ENCODE data around the gene EFNA4.

Gene EFNA4

GRCh38 chr1:155068599-155068998 is 5.1 kb downstream of the EFNA4 start:
- H4K8ac ChIP-seq (ENCODE audit: low read depth, low read length): no peak overlapping the region
- H2BK15ac ChIP-seq (ENCODE audit: low read length): no peak overlapping the region
- no peaks in the 10 kb centered on the region for H3K9me3 ChIP-seq (replicated peaks in 1 of 2; ENCODE audit: control insufficient read depth in 2 of 2, insufficient read depth in 1 of 2, low read depth in 1 of 2, low read length in 2 of 2)
- H3K9ac ChIP-seq (ENCODE audit: low read depth, low read length, poor library complexity): no peak overlapping the region
- H2BK120ac ChIP-seq (ENCODE audit: low read depth, low read length): no peak overlapping the region
- H3K27ac ChIP-seq (replicated peaks; ENCODE audit: low read length): no peak overlapping the region
- H3K4ac ChIP-seq (ENCODE audit: low read length): no peak overlapping the region
- H2BK5ac ChIP-seq (ENCODE audit: low read length): peak overlapping the region; percentile 18
- no CpG with 5 or more reads among the region's 3 CpGs for WGBS, 2 donors (ENCODE audit: extremely low coverage in 2 of 2, insufficient read length in 2 of 2, insufficient replicate concordance in 1 of 2)
- DNase-seq (ENCODE audit: low spot score): no peak
- no peak overlapping the region for H4K91ac ChIP-seq (ENCODE audit: low read depth, low read length, poor library complexity)
- H3K4me1 ChIP-seq (ENCODE audit: control insufficient read depth in 2 of 2, insufficient read depth in 1 of 2, low read depth in 1 of 2, low read length in 2 of 2): peaks cover 21 to 28% of the 10 kb centered on the region in 2 donors
- H3K23ac ChIP-seq (ENCODE audit: low read depth, low read length, poor library complexity): no peak overlapping the region
- H2AK5ac ChIP-seq (ENCODE audit: low read depth, low read length): no peak overlapping the region
- no peak overlapping the region for H3K14ac ChIP-seq (ENCODE audit: low read length)
- peaks cover 0 to 2% (median 0%) of the 10 kb centered on the region in 3 experiments for H3K27me3 ChIP-seq (ENCODE audit: control insufficient read depth in 3 of 3, insufficient read depth in 3 of 3, low read depth in 1 of 3, low read length in 3 of 3)
- H3K4me3 ChIP-seq (ENCODE audit: low read length in 2 of 2): no peak overlapping the region
- peaks cover 17 to 41% of the 10 kb centered on the region in 2 donors for H3K36me3 ChIP-seq (replicated peaks in 1 of 2; ENCODE audit: control insufficient read depth in 2 of 2, insufficient read depth in 2 of 2, low read length in 2 of 2)
- no peak overlapping the region for H2AFZ ChIP-seq (ENCODE audit: low read length)
- H3K79me1 ChIP-seq (ENCODE audit: low read depth, low read length): peaks cover 3% of the 10 kb centered on the region
- no peak overlapping the region for H2BK12ac ChIP-seq (ENCODE audit: low read length)
- no peak overlapping the region for H3K18ac ChIP-seq (ENCODE audit: low read length)
- no peak overlapping the region for H3K4me2 ChIP-seq (ENCODE audit: insufficient read depth, low read length, poor library complexity, severe bottlenecking)

- H3K18ac ChIP-seq (ENCODE audit: low read length): peak overlapping the region; percentile 69
- DNase-seq (ENCODE audit: low spot score): no peak
- H3K4me3 ChIP-seq (ENCODE audit: low read length in 2 of 2): no peak overlapping the region
- H3K9me3 ChIP-seq (replicated peaks in 1 of 2; ENCODE audit: control insufficient read depth in 2 of 2, insufficient read depth in 1 of 2, low read depth in 1 of 2, low read length in 2 of 2): no peaks in the 10 kb centered on the region
- no peak overlapping the region for H2BK5ac ChIP-seq (ENCODE audit: low read length)
- H2AFZ ChIP-seq (ENCODE audit: low read length): no peak overlapping the region
- peaks cover 17 to 41% of the 10 kb centered on the region in 2 donors for H3K36me3 ChIP-seq (replicated peaks in 1 of 2; ENCODE audit: control insufficient read depth in 2 of 2, insufficient read depth in 2 of 2, low read length in 2 of 2)
- WGBS, 2 donors (ENCODE audit: extremely low coverage in 2 of 2, insufficient read length in 2 of 2, insufficient replicate concordance in 1 of 2): no CpG with 5 or more reads among the region's 7 CpGs
- H4K8ac ChIP-seq (ENCODE audit: low read depth, low read length): peak overlapping the region; percentile 23
- no peak overlapping the region for H2BK120ac ChIP-seq (ENCODE audit: low read depth, low read length)
- H2AK5ac ChIP-seq (ENCODE audit: low read depth, low read length): peak overlapping the region; percentile 0
- H3K27ac ChIP-seq (replicated peaks; ENCODE audit: low read length): no peak overlapping the region
- H4K91ac ChIP-seq (ENCODE audit: low read depth, low read length, poor library complexity): no peak overlapping the region
- peaks cover 0 to 2% (median 0%) of the 10 kb centered on the region in 3 experiments for H3K27me3 ChIP-seq (ENCODE audit: control insufficient read depth in 3 of 3, insufficient read depth in 3 of 3, low read depth in 1 of 3, low read length in 3 of 3)
- no peak overlapping the region for H3K23ac ChIP-seq (ENCODE audit: low read depth, low read length, poor library complexity)
- H3K9ac ChIP-seq (ENCODE audit: low read depth, low read length, poor library complexity): no peak overlapping the region
- H2BK15ac ChIP-seq (ENCODE audit: low read length): peak overlapping the region; percentile 68
- H3K4me1 ChIP-seq (ENCODE audit: control insufficient read depth in 2 of 2, insufficient read depth in 1 of 2, low read depth in 1 of 2, low read length in 2 of 2): peaks cover 21 to 24% of the 10 kb centered on the region in 2 donors
- no peak overlapping the region for H2BK12ac ChIP-seq (ENCODE audit: low read length)
- no peak overlapping the region for H3K4ac ChIP-seq (ENCODE audit: low read length)
- H3K79me1 ChIP-seq (ENCODE audit: low read depth, low read length): peaks cover 3% of the 10 kb centered on the region
- peak overlapping the region; percentile 65 for H3K14ac ChIP-seq (ENCODE audit: low read length)
- no peak overlapping the region for H3K4me2 ChIP-seq (ENCODE audit: insufficient read depth, low read length, poor library complexity, severe bottlenecking)
These were observed 6.1 kb downstream of the EFNA4 start for GRCh38 chr1:155069551-155070157.

GRCh38 chr1:155070158-155070621 is 6.7 kb downstream of the EFNA4 start:
- H3K4me2 ChIP-seq (ENCODE audit: insufficient read depth, low read length, poor library complexity, severe bottlenecking): peak overlapping the region; percentile 63
- H4K91ac ChIP-seq (ENCODE audit: low read depth, low read length, poor library complexity): no peak overlapping the region
- no peak overlapping the region for H2BK120ac ChIP-seq (ENCODE audit: low read depth, low read length)
- H3K14ac ChIP-seq (ENCODE audit: low read length): no peak overlapping the region
- H2BK5ac ChIP-seq (ENCODE audit: low read length): no peak overlapping the region
- H2AFZ ChIP-seq (ENCODE audit: low read length): no peak overlapping the region
- H3K18ac ChIP-seq (ENCODE audit: low read length): peak overlapping the region; percentile 81
- H2AK5ac ChIP-seq (ENCODE audit: low read depth, low read length): peak overlapping the region; percentile 0
- H4K8ac ChIP-seq (ENCODE audit: low read depth, low read length): no peak overlapping the region
- WGBS, 2 donors (ENCODE audit: extremely low coverage in 2 of 2, insufficient read length in 2 of 2, insufficient replicate concordance in 1 of 2): no CpG with 5 or more reads among the region's 28 CpGs
- no peak overlapping the region for H3K23ac ChIP-seq (ENCODE audit: low read depth, low read length, poor library complexity)
- no peaks in the 10 kb centered on the region for H3K9me3 ChIP-seq (replicated peaks in 1 of 2; ENCODE audit: control insufficient read depth in 2 of 2, insufficient read depth in 1 of 2, low read depth in 1 of 2, low read length in 2 of 2)
- no peak overlapping the region for H3K27ac ChIP-seq (replicated peaks; ENCODE audit: low read length)
- H2BK15ac ChIP-seq (ENCODE audit: low read length): no peak overlapping the region
- no peak overlapping the region for H3K4ac ChIP-seq (ENCODE audit: low read length)
- no peak for DNase-seq (ENCODE audit: low spot score)
- H3K27me3 ChIP-seq (ENCODE audit: control insufficient read depth in 3 of 3, insufficient read depth in 3 of 3, low read depth in 1 of 3, low read length in 3 of 3): peaks cover 0 to 2% (median 0%) of the 10 kb centered on the region in 3 experiments
- no peak overlapping the region for H3K9ac ChIP-seq (ENCODE audit: low read depth, low read length, poor library complexity)
- H3K36me3 ChIP-seq (replicated peaks in 1 of 2; ENCODE audit: control insufficient read depth in 2 of 2, insufficient read depth in 2 of 2, low read length in 2 of 2): peaks cover 17 to 40% of the 10 kb centered on the region in 2 donors
- peaks cover 2% of the 10 kb centered on the region for H3K79me1 ChIP-seq (ENCODE audit: low read depth, low read length)
- H3K4me1 ChIP-seq (ENCODE audit: control insufficient read depth in 2 of 2, insufficient read depth in 1 of 2, low read depth in 1 of 2, low read length in 2 of 2): peaks cover 18 to 21% of the 10 kb centered on the region in 2 donors
- H3K4me3 ChIP-seq (ENCODE audit: low read length in 2 of 2): peak overlapping the region in 1 of 2 donors; percentile 65
- H2BK12ac ChIP-seq (ENCODE audit: low read length): peak overlapping the region; percentile 80

- Histone ChIP-seq H3K27me3 (ENCODE audit: control insufficient read depth in 3 of 3, insufficient read depth in 3 of 3, low read depth in 1 of 3, low read length in 3 of 3) (peaks cover 0 to 2% (median 0%) of the 10 kb centered on the region in 3 experiments), H3K18ac (ENCODE audit: low read length) (peak overlapping the region; percentile 94), H3K9me3 (replicated peaks in 1 of 2; ENCODE audit: control insufficient read depth in 2 of 2, insufficient read depth in 1 of 2, low read depth in 1 of 2, low read length in 2 of 2) (no peaks in the 10 kb centered on the region), H3K4me3 (ENCODE audit: low read length in 2 of 2) (peak overlapping the region in 1 of 2 donors; percentile 65), H3K14ac (ENCODE audit: low read length) (no peak overlapping the region), H3K79me1 (ENCODE audit: low read depth, low read length) (peaks cover 2% of the 10 kb centered on the region), H2BK12ac (ENCODE audit: low read length) (no peak overlapping the region), H3K9ac (ENCODE audit: low read depth, low read length, poor library complexity) (peak overlapping the region; percentile 88), H3K27ac (replicated peaks; ENCODE audit: low read length) (peak overlapping the region; percentile 41), H3K36me3 (replicated peaks in 1 of 2; ENCODE audit: control insufficient read depth in 2 of 2, insufficient read depth in 2 of 2, low read length in 2 of 2) (peaks cover 17 to 39% of the 10 kb centered on the region in 2 donors), H2BK15ac (ENCODE audit: low read length) (peak overlapping the region; percentile 50), H4K91ac (ENCODE audit: low read depth, low read length, poor library complexity) (no peak overlapping the region), H3K4me1 (ENCODE audit: control insufficient read depth in 2 of 2, insufficient read depth in 1 of 2, low read depth in 1 of 2, low read length in 2 of 2) (peaks cover 21 to 23% of the 10 kb centered on the region in 2 donors), H2BK5ac (ENCODE audit: low read length) (no peak overlapping the region), H4K8ac (ENCODE audit: low read depth, low read length) (peak overlapping the region; percentile 29), H3K4me2 (ENCODE audit: insufficient read depth, low read length, poor library complexity, severe bottlenecking) (peak overlapping the region; percentile 63), H2AK5ac (ENCODE audit: low read depth, low read length) (peak overlapping the region; percentile 99), H3K4ac (ENCODE audit: low read length) (no peak overlapping the region), H2BK120ac (ENCODE audit: low read depth, low read length) (no peak overlapping the region), H3K23ac (ENCODE audit: low read depth, low read length, poor library complexity) (peak overlapping the region; percentile 70), H2AFZ (ENCODE audit: low read length) (no peak overlapping the region)
- no CpG with 5 or more reads among the region's 61 CpGs for WGBS, 2 donors (ENCODE audit: extremely low coverage in 2 of 2, insufficient read length in 2 of 2, insufficient replicate concordance in 1 of 2)
- peak; percentile 79 for DNase-seq (ENCODE audit: low spot score)
These were observed 7.4 kb downstream of the EFNA4 start for GRCh38 chr1:155070721-155071569.
